Brain pericyte (primary cell): ENCODE results near the gene PLD3.
"Not testable (repeated sequence)": the region's sequence is repeated elsewhere in the genome, so short reads cannot be mapped to it uniquely, and the experiment has no call there.

ENCODE experiments used
- DNase-seq: peaks from one replicate; pipeline ENCODE4 v3.0.0-alpha.2; 2012; ENCODE audit warnings: low read depth, low spot score

Gene PLD3

DNA sequence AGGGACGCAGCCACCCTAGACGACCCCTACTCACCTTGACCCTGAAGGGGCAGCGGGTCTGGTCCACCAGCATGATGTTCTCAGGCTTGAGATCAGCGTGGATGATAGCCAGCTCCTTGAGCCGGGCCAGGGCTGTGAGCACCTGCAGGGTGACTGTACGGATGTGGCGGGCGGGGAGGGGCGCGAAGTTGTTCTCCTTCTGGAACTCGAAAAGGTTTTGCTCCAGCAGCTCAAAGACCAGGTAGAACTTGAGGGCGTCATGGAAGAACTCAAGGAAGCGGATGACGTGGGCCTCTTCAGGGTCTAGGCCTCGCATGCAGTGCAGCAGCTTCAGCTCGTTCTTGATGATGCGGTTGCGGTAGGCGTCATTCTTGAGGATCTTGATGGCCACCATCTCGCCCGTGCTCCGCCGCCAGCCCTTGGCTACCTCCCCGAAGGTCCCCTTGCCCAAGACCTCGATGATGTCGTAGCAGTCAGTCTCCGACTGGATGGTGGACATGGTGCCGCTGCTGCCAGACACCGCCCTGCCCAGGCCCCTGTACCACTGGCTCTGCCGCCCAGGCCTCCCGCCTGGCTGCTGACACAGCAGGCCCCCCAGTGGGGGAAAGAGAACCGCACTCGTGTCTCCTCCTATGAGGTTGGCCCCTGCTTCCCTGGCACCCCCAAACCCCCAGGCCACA, 41.0 kb downstream of the PLD3 start:
- DNase-seq, result no peak

DNA sequence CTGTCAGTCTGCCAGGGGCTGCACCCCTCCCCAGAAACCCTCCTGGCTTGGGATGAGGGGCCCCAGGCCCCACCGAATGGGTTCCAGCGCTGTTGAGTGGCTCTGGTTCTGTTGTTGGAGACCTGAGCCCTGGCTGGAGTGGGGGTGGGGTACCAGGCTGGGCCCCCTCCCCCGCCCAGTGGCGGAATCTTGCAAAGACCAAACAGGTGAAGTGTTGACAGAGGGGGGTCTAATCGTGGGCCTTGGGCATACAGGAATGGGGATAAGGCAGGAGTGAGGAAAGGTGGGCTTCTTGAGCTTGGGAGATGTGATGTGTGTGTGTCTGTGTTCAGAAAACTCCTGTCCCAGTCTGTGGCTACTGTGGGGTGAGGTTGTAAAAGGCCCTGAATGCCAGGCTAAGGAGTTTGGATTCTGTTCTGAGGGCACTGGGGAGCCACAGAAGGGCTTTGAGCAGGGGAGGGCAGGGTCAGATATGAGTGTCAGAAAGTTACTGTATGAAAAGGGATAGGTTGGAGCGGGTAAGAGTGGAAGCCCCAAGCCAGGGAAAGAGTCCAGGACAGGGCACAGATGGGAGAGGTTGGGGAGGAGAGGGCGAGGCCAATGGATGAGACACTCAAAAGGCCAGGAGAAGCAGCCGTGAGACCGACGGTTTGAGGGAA, 41.7 kb downstream of the PLD3 start, which contains the start of gene HIPK4:
Gene HIPK4 (minus strand): TSS at position 98 of the 659 bp plus-strand sequence. CDS start 279 bp downstream, outside the sequence.
- DNase-seq, result no peak

DNA sequence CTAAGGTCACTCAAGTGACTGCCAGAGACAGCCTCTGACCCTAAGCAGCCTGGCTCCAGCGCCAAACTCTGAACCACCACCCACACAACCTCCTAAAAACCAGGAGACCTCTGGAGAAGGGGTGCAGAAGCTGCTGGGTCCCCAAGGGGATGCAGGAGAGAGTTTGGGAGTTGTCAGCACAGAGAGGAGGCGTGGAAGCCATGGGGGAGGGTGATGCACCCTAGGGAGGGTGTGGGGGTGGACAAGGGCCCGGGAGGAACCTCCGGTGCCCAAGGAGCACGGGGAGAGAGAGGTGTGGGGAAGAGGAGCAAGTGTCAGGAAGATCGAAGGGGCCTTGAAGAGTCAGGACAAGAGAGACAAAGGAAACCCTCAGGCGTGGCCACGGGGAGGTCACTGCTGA, 43.6 kb downstream of the PLD3 start:
- DNase-seq, result no peak

DNA sequence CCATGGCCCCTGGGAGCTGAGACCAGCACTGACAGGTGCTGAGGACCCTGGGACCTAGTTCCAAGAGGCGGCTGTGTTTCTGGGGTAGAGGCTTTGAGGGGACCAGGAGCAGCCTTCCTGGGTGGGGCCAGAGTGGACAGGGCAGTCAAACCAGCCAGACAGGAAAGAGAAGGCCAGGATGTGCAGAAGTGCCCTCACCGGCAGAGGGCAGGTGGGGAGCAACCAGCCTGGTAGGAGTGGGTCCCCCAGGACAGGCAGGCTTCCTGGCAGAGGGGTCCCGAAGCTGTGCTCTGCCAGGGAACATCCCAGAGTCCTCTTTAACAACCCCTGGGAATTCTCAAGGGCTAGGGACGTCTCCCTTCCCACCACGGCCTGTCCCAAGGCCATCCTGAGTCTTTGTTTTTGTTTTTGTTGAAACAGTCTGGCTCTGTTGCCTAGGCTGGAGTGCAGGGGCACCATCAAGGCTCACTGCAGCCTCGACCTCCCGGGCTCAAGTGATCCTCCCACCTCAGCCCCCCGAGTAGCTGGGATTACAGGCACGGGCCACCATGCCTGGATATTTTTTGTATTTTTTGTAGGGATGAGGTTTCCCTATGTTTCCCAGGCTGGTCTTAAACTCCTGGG, 44.5 kb downstream of the PLD3 start:
- no peak for DNase-seq

DNA sequence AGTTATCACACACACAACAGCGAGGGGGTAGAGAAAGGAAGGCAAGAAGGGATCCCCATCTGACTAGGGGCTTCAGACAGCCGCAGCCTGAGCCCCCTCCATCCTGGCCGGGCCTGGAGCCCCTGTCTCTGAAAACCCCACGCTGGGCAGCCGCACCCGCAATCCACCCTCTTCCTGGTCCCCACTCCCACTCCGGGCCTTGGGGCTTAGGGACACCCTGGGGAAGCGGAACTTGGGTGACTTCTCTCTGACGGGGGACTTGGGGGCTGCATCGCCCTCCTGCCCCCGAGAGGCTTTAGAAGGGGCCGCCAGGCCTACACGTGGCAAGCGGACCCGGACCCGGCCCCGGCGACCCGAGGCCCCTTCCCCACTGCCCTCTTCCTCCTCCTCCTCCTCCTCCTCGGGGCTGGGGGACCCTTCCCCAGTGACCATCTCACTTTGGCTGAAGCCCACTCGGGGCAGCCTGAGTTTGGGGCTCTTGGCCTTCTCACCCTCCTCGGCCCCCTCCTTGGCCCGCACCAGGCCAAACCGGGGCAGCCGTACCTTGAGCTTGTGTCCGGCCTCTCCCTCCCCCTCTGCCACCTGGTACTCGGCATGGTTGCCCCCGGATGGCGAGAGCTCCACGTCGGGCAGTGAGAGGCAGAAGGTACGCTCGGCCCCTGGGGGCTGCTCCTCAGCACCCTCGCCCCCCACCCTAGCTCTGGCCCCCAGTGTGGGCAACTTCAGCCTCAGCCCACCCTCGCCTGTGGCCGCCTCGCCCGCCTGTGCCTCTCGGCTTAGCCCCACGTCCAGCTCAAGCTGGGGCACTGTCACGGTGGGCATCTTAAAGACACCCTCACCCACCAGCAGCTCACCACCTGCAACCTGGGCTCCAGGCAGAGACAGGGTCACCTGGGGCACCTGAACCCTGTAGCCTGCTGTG, 45.7 kb downstream of the PLD3 start:
- DNase-seq, result no peak

DNA sequence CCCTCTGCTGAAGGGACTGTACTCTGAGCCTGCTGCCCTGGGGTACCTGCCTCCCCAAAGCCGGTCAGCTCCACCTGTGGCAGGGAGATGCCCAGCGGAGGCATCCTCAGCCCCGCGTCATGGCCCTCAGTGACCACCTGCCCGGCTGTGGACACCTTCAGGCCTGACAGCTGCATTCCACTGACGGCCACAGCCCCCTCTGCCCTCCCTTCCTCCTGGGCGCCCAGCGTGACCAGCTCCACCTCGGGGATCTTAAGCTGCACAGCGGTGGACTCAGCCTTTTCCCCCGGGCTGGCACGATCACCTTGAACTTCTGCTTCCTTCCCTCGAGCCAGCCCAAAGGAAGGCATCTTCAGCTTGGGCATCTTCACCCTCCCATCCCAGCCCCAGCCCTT, 46.3 kb downstream of the PLD3 start:
- no peak for DNase-seq

DNA sequence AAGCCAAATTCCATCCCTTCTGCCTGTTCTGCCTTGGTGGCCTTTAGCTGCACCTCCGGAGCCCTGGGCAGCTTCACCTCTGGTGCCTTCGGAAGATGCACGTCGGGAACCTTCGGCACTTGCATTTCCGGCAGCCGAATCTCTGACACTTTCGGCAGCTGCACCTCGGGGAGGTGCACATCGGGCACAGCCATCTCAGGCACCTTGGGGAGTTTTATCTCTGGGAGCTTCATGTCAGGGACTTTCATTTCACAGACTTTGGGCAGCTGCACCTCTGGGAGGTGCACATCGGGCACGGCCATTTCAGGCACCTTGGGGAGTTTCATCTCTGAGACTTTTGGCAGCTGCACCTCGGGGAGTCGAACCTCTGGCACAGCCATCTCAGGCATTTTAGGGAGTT, 47.5 kb downstream of the PLD3 start:
- no peak for DNase-seq

DNA sequence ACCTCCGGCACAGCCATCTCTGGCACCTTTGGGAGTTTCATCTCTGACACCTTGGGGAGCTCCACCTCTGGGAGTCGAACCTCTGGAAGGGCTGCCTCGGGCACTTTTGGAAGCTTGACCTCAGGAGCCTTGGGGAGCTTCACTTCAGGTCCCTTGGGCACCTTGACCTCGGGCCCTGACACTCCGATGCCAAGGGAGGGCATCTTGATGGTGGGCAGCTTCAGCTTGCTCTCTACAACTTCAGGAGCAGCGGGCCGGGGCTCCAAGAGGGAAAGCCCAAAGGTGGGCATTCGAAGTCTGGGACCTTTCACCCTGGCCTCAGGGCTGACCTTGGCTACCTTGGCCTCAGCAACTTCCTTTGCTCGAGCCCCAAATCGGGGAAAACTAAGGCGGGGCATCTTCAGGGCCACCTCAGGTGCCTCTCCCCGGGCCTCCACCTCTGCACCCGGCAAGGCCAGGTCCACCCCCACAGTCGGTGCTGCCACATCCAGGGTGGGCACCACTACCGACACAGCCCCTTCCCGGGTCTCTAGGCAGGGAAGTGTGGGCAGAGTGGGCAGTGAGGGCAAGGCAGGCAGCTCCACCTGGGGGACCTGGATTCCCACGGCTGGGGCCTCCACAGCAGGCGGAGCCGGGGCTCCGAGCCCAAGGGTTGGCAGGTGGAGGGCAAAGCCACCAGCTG, 48.5 kb downstream of the PLD3 start:
- DNase-seq, result no peak

DNA sequence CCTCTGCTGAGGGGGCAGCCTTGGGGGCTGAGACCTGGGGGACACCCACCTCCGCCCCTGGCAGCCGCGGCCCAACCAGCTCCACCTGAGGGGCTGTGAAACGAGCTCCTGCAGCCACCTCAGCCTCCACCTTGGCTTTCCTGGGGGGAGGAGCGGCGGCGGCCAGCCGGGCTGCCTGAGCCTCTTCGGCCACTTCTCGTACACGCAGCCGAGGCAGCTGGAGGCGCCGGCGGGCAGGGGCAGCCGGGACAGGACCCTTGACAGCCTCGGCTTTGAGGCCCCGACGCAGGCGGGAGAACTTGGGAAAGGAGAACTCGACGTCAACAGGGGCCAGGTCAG, 49.0 kb downstream of the PLD3 start:
- DNase-seq, result no peak

DNA sequence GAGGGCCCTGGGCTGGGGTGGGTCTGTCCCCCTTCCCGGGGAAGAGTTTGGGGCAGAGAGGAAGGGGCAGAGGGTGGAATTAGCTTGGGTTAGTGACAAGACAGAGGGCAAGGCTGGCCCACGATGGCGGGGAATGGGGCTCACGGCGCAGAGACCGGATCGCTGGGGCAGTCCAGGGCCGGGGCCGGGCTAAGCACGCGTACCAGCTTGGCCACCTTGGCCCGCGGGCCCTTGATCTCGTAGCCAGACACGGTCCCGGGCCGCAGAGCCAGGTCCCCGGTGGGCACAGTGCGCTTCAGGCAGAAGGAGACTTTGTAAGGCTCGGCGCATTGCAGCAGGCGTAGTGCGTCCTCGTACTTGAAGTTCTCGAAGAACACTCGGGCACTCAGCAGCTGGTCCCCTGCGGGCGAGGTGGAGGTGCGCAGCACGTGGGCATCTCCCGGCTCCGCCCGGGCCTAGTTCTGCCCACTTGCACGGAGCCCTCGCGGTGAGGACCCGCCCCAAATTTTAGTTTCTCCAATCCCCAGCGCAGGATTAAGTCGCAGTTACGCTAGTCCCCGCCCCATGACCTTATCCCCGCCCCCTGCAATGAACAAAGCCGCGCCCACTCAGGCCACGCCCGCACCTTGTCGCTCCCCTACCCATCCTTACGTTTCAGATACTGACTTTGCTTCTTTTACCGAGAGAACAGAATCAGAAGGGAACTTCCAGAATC, 50.1 kb downstream of the PLD3 start:
- DNase-seq, result no peak

DNA sequence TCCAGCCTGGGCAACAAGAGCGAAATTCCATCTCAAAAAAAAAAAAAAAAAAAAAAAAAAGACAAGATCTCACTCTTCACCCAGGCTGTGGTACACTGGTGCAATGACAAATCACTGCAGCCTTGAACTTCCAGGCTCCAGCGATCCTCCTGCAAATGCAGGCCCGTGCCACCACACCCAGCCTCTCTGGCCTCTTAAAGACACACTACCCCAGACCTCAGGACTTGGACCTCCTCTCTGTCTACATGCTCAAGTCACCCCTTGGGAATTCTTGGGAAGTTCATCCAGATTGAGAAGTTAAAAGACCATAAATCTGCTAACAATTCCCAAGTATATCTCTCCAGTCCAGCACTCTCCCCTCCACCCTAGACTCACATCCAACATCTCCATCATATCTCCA, 52.1 kb downstream of the PLD3 start:
- no peak for DNase-seq

DNA sequence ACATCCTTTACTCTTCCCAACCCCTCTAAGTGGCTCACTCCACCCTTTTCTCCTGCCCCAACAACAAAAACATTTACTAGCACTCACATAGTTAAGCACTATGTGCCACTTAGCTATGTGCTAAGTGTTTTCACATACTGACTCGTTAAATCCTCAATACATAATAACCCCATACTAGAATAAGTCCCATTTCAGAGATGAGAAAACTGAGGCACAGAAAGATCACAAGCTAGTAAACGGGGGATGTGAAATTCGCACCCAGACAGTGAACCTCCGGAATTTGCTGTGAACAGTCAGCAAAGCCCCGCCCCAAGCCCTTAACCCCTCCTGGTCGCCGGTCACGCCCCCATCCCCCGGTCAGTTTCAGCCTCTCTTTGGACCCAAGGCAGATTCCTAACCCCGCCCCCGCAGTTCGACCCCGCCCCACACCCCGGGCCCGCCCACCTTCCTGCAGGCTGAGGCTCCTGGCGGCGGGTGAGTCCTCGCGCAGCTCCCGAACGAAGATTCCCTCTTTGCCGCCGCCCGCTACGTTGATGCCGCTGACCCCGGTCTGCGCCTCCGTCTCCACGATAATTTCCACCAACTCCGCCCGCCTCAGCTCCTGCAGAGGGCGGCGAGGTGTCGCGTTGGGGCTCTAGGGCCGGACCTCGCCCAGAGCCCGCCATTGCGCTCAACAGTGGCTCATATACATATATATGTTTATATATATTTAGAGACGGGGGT, 54.9 kb downstream of the PLD3 start:
- no peak for DNase-seq

DNA sequence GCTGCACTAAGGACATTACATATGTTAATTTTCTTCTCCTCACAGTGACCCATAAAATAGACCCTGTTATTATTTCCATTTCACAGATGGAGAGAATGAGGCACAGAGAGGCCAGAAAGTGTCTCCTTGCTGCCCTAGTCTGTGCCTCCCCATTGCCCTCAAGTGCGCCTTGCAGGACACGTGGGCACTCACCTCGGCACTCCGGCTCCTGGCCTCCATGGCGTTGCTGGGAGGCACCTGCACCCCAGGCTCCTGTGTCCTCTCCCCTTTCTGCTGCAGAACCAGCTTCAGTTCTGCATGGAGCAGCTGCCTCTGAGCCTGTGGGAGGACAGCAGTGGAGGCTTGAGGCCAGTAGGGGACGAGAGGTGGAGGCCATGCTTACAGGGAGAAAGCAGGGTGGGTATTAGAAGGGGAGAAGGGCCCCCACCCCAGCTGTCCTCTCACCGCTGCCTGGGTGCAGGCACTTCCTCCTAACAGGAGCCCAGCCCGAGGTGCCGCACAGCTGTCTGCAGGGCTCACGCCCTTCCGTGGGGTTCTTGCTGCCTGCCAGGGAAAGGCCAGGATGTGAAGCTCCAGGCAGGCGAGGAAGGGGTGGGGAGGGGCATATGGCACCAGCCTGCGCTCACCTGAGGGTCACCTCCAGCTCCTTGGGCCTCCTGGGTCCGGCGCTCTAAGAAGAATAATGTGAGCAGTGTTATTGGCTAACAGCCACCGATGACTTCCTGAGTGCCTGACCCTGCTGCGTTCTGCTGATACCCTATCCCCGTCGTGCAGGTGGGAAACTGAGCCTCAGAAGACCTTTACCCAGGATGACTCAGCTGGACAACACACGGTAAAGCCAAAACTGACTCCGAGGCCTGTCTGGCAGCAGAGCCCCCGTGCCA, 59.5 kb downstream of the PLD3 start:
- DNase-seq, result no peak

DNA sequence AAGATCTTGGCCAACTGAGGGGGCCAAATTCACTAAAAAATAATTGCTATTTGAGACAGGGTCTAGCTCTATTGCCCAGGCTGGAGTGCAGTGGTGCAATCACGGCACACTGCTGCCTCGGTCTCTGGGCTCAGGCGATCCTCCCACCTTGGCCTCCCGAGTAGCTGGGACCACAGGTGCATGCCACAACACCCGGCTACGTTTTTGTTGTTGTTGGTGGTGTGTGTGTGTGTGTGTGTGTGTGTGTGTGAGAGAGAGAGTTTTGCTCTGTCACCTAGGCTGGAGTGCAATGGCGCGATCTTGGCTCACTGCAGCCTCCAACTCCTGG, 60.1 kb downstream of the PLD3 start:
- not testable (repeated sequence) for DNase-seq

DNA sequence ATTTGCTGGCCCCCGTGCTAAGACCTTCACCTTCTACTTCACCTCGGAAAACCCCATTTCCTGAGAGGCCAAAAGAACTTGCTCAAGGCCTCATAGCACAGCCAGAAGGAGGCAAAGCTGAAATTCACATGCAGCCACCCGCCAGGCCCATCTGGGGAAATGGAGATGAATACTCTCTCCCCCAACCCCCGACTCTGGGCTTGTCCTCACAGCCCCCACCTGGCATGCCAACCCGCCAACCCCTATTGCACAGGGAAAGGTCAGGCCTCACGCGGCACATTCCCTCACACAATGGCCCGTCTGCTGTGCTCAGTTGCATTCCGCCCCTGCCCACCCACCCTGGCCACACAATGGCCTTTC, 61.5 kb downstream of the PLD3 start:
- DNase-seq, result no peak

DNA sequence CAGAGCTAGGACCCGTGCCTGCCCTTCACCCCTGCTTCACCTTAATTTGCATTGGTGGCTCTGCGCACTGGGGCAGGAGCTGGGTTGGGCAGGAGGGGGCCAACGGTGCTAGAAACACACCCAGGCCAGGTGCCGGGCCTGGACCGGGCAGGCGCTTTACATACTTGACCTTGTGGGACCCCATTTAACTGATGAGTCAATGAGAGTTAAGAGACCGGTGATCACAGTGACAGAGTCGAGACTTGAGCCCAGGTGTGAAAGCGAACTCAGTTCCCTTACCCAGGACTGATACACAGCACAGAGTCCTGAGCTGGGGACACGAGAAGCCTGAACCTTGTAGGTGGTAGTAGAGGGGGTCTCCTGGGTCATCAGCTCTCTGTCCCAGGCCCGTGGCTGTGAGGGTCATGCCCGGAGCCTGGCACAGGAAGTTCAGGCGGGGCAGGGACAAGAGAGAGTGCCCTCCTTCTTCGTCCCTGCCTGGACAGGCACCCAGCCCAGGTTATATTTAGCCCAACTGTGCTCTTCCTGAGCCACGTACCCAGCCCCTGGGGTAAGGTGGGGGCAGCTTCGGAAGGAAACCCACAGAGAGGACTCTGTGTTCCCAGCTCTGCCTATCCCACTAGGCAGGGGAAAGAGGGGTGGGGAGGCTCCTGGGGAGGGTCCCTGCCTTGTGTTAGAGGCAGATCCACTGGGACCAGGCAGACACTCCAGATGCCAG, 62.8 kb downstream of the PLD3 start:
- no peak for DNase-seq

DNA sequence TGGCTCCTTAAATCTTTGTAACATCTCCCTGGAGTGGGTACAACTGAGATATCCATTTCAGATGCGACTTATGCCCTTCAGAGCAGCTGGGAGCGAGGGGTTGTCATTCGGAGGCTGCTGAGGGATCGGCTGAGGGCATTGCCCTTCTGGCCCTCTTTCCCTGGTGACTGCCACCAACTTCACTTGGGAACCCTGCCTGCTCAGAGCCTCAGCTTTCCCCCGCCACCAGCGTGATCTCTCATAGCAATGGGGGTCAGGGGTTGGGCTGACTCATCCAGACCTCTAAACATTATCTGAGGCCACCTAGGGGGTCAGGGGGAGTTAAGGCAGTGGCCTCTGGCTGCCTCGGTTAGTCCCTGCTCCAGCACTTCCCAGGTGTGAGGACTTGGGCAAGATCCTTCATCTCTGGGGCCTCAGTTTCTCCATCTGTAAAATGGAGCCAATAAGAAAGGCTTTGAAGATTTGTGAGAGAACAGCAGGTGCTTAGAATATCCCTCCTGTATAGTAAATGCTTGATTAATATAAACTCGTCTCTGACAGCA, 63.5 kb downstream of the PLD3 start:
- no peak for DNase-seq

DNA sequence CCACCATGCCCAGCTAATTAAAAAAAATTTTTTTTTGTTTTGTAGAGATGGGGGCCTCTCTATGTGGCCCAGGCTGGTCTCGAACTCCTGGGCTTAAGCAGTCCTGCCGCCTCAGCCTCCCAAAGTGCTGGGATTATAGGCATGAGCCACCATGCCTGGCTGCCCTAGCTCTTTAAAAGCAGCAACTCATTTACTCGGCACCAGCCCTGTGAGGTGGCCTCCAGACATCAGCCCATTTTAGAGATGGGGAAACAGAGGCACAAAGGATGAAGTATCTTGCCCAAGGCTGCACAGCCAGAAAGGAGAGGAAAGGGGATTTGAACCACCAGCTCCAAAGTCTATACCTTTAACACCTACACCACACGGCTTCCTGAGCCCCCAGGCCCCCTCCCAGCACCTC, 64.4 kb downstream of the PLD3 start:
- no peak for DNase-seq
